ENCODE results near the gene KRT86. TPM values are rescaled to one million over a fixed set of nuclear protein-coding genes. Genes with fewer than 3 reads are reported as not detected.

KRT86 gene
- total and polyA plus RNA-seq, 2 experiments from 2014 or later = 0.16 TPM; not detected in 1

DNA sequence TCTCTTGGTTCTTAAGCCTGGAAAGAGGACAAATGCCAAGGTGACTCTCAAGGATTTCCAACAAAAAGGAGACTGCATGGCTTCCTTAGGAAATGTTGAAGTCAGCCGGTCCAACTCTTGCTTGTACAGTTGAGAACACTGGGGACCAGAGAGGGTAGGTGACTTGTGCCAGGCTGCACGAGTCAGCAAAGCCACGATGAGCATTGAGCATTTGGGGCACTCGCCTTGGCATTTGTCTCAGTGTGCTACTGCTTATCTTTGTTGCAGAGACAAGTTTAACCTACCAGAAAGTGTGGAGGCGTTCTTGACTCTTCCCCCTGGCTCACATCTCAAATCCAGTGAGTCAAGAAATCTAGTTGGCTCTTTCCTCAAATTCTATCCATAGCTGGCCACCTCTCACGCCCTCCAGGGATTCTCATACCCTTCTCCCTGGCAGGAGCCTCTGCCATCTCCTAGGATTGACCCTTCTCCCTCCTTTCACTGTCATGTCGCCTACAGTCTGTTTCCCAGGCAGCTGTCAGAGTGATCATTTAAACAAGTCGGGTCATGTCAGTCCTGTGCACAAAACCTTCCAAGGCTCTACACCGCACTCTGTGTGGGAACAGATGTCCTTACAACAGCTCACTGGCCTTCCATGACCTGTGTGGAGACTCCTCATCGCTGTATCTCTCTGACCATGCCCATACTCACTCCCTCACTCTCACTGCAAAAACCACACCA is 64.0 kb downstream of the KRT86 start:
- no peak overlapping the region for H3K27ac ChIP-seq (ENCODE audit: low read depth)
- H3K4me2 ChIP-seq = no peak overlapping the region
- peaks cover 7% of the 10 kb centered on the region; the same call in 1 of the 2 replicates for H3K4me1 ChIP-seq (ENCODE audit: insufficient read depth)
- Mint-ChIP-seq H3K27me3 (ENCODE audit: insufficient read depth, low read depth, poor library complexity) (peaks cover 8% of the 10 kb centered on the region), H3K4me3 (no peak overlapping the region), H3K9me3 (no peaks in the 10 kb centered on the region), H3K36me3 (ENCODE audit: low read depth) (no peaks in the 10 kb centered on the region), H3K4me1 (peaks cover 8% of the 10 kb centered on the region; the same call in 2 of the 3 replicates), H3K27ac (no peak overlapping the region)
- no peak for ATAC-seq
- no peak for TF ChIP-seq EZH2 (IDR thresholded peaks at IDR 0.05; ENCODE audit: low read depth, unreplicated experiment)
- H3F3A ChIP-seq (replicated peaks; ENCODE audit: low read depth) = no peaks in the 10 kb centered on the region
- H2AFZ ChIP-seq = 0 out of 2 replicates have a peak overlapping the region, but pooled peaks have one; percentile 10
- no peaks in the 10 kb centered on the region for H3K36me3 ChIP-seq (ENCODE audit: insufficient read depth)
- no peaks in the 10 kb centered on the region for H3K9me2 ChIP-seq (ENCODE audit: insufficient read depth)
- H4K20me1 ChIP-seq (replicated peaks; ENCODE audit: insufficient read depth) = no peaks in the 10 kb centered on the region
- no peaks in the 10 kb centered on the region for H3K27me3 ChIP-seq (ENCODE audit: insufficient read depth)
- no peaks in the 10 kb centered on the region for H3K79me2 ChIP-seq (replicated peaks; ENCODE audit: insufficient read depth)
- H3K4me3 ChIP-seq = no peak overlapping the region
- no peak for DNase-seq (ENCODE audit: low spot score)

- Mint-ChIP-seq H3K36me3 (ENCODE audit: low read depth) (no peaks in the 10 kb centered on the region), H3K27ac (no peak overlapping the region), H3K4me3 (no peak overlapping the region), H3K27me3 (ENCODE audit: insufficient read depth, low read depth, poor library complexity) (peaks cover 12% of the 10 kb centered on the region), H3K4me1 (no peaks in the 10 kb centered on the region), H3K9me3 (no peaks in the 10 kb centered on the region)
- H3K4me2 ChIP-seq = no peak overlapping the region
- H3F3A ChIP-seq (replicated peaks; ENCODE audit: low read depth) = no peaks in the 10 kb centered on the region
- no peaks in the 10 kb centered on the region for H3K79me2 ChIP-seq (replicated peaks; ENCODE audit: insufficient read depth)
- H3K4me1 ChIP-seq (ENCODE audit: insufficient read depth) = no peaks in the 10 kb centered on the region
- H3K36me3 ChIP-seq (ENCODE audit: insufficient read depth) = no peaks in the 10 kb centered on the region
- no peaks in the 10 kb centered on the region for H4K20me1 ChIP-seq (replicated peaks; ENCODE audit: insufficient read depth)
- no peak overlapping the region for H3K27ac ChIP-seq (ENCODE audit: low read depth)
- H3K27me3 ChIP-seq (ENCODE audit: insufficient read depth) = no peaks in the 10 kb centered on the region
- ATAC-seq = no peak
- H3K4me3 ChIP-seq = no peak overlapping the region
- no peak for DNase-seq (ENCODE audit: low spot score)
- H2AFZ ChIP-seq = no peak overlapping the region
- no peaks in the 10 kb centered on the region for H3K9me2 ChIP-seq (ENCODE audit: insufficient read depth)
- TF ChIP-seq CTCF (conservative IDR thresholded peaks at IDR 0.05; ENCODE audit: low read depth in 2 of 2) (no peak), POLR2AphosphoS5 (IDR thresholded peaks at IDR 0.05; ENCODE audit: low read depth) (no peak), STAT1 (IDR thresholded peaks at IDR 0.05; ENCODE audit: unreplicated experiment) (no peak), NANOG (IDR thresholded peaks at IDR 0.05; ENCODE audit: borderline replicate concordance) (no peak), ETS1 (IDR thresholded peaks at IDR 0.05) (no peak), ZNF462 (CRISPR knock-in tag; IDR thresholded peaks at IDR 0.05) (no peak), ZNF114 (CRISPR knock-in tag; IDR thresholded peaks at IDR 0.05) (no peak), EZH2phosphoT487 (IDR thresholded peaks at IDR 0.05; ENCODE audit: unreplicated experiment) (no peak), CREB1 (CRISPR knock-in tag; IDR thresholded peaks at IDR 0.05; ENCODE audit: low read depth) (no peak), ZNF331 (CRISPR knock-in tag; IDR thresholded peaks at IDR 0.05; ENCODE audit: low read depth) (no peak)
Observed at GRCh38 chr12:52341066-52341580, 66.7 kb downstream of the KRT86 start.
